HPDE6-E6E7 (cell line): Measurements from ENCODE around the gene C1orf21.

ENCODE experiments used
- DNase-seq: peaks from one replicate; pipeline ENCODE4 v3.0.0; 2011; ENCODE audit warnings: missing footprints; ENCODE audit errors: extremely low spot score

Gene C1orf21

GRCh38 chr1:184513966-184514365 lies 127.1 kb downstream of the C1orf21 start:
- no peak for DNase-seq

- no peak for DNase-seq
These were observed 127.6 kb downstream of the C1orf21 start for GRCh38 chr1:184514447-184514846.

- no peak for DNase-seq
These were observed 130.3 kb downstream of the C1orf21 start for GRCh38 chr1:184517130-184517529.

- DNase-seq = no peak
These were observed 132.0 kb downstream of the C1orf21 start for GRCh38 chr1:184518736-184519357.

GRCh38 chr1:184520336-184520735 lies 133.5 kb downstream of the C1orf21 start:
- no peak for DNase-seq

GRCh38 chr1:184524248-184524647 lies 137.4 kb downstream of the C1orf21 start:
- DNase-seq = no peak

- DNase-seq = no peak
These were observed 140.6 kb downstream of the C1orf21 start for GRCh38 chr1:184527402-184527801.

GRCh38 chr1:184530226-184530625 lies 143.4 kb downstream of the C1orf21 start:
- DNase-seq = no peak

GRCh38 chr1:184531296-184531695 lies 144.5 kb downstream of the C1orf21 start:
- no peak for DNase-seq

- DNase-seq = no peak
These were observed 145.4 kb downstream of the C1orf21 start for GRCh38 chr1:184532199-184532598.

GRCh38 chr1:184533049-184533448 lies 146.2 kb downstream of the C1orf21 start:
- no peak for DNase-seq

GRCh38 chr1:184533915-184534314 lies 147.1 kb downstream of the C1orf21 start:
- DNase-seq = no peak

GRCh38 chr1:184534690-184535089 lies 147.9 kb downstream of the C1orf21 start:
- no peak for DNase-seq

GRCh38 chr1:184535191-184535970 lies 148.6 kb downstream of the C1orf21 start:
- DNase-seq = no peak

- DNase-seq = no peak
These were observed 149.6 kb downstream of the C1orf21 start for GRCh38 chr1:184536246-184536985.

GRCh38 chr1:184539580-184539979 lies 152.8 kb downstream of the C1orf21 start:
- no peak for DNase-seq

- no peak for DNase-seq
These were observed 154.8 kb downstream of the C1orf21 start for GRCh38 chr1:184541537-184542152.

- no peak for DNase-seq
These were observed 155.5 kb downstream of the C1orf21 start for GRCh38 chr1:184542291-184542690.

- DNase-seq = peak; percentile 64
These were observed 158.8 kb downstream of the C1orf21 start for GRCh38 chr1:184545601-184546000.

GRCh38 chr1:184552446-184552845 lies 165.6 kb downstream of the C1orf21 start:
- DNase-seq = no peak

- no peak for DNase-seq
These were observed 167.0 kb downstream of the C1orf21 start for GRCh38 chr1:184553845-184554244.
